Measurements from ENCODE around the gene ZNF644.
"Not testable (repeated sequence)": the region's sequence is repeated elsewhere in the genome, so short reads cannot be mapped to it uniquely, and the experiment has no call there.

The ZNF644 gene

GRCh38 chr1:90948301-90948700 lies 73.5 kb downstream of the ZNF644 start:
- TF ChIP-seq CTCF (IDR thresholded peaks at IDR 0.05; ENCODE audit: extremely low read depth, missing control alignments): no peak

GRCh38 chr1:90946630-90947029 lies 75.2 kb downstream of the ZNF644 start:
- DNase-seq (ENCODE audit: low spot score): no peak
- TF ChIP-seq CTCF (IDR thresholded peaks at IDR 0.05; ENCODE audit: extremely low read depth, missing control alignments): no peak

More at GRCh38 chr1:90948301-90948700, 73.5 kb downstream of the ZNF644 start:
- DNase-seq (ENCODE audit: low spot score): no peak

- TF ChIP-seq CTCF (IDR thresholded peaks at IDR 0.05; ENCODE audit: extremely low read depth, missing control alignments): no peak
- no peak for DNase-seq (ENCODE audit: low spot score)
Observed at GRCh38 chr1:90945287-90945686, 76.5 kb downstream of the ZNF644 start.

- DNase-seq (ENCODE audit: low spot score): no peak
- TF ChIP-seq CTCF (IDR thresholded peaks at IDR 0.05; ENCODE audit: extremely low read depth, missing control alignments): no peak
Observed at GRCh38 chr1:90943966-90944365, 77.9 kb downstream of the ZNF644 start.

GRCh38 chr1:90940746-90941145 lies 81.1 kb downstream of the ZNF644 start:
- no peak for TF ChIP-seq CTCF (IDR thresholded peaks at IDR 0.05; ENCODE audit: extremely low read depth, missing control alignments)
- DNase-seq (ENCODE audit: low spot score): no peak

- no peak for DNase-seq (ENCODE audit: low spot score)
- TF ChIP-seq CTCF (IDR thresholded peaks at IDR 0.05; ENCODE audit: extremely low read depth, missing control alignments): no peak
Observed at GRCh38 chr1:90936731-90937130, 85.1 kb downstream of the ZNF644 start.

GRCh38 chr1:90936061-90936460 lies 85.8 kb downstream of the ZNF644 start:
- DNase-seq (ENCODE audit: low spot score): no peak
- TF ChIP-seq CTCF (IDR thresholded peaks at IDR 0.05; ENCODE audit: extremely low read depth, missing control alignments): no peak

GRCh38 chr1:90928231-90928630 lies 93.6 kb downstream of the ZNF644 start:
- DNase-seq (ENCODE audit: low spot score): not testable (repeated sequence)

- not testable (repeated sequence) for DNase-seq (ENCODE audit: low spot score)
Observed at GRCh38 chr1:90927674-90928073, 94.2 kb downstream of the ZNF644 start.
